ENCODE data around the gene CDYL. TPM values are rescaled to one million over a fixed set of nuclear protein-coding genes. Genes with fewer than 3 reads are reported as not detected.

The CDYL gene
- total RNA-seq, 1 donor from 2014 or later, result 104 TPM

DNA sequence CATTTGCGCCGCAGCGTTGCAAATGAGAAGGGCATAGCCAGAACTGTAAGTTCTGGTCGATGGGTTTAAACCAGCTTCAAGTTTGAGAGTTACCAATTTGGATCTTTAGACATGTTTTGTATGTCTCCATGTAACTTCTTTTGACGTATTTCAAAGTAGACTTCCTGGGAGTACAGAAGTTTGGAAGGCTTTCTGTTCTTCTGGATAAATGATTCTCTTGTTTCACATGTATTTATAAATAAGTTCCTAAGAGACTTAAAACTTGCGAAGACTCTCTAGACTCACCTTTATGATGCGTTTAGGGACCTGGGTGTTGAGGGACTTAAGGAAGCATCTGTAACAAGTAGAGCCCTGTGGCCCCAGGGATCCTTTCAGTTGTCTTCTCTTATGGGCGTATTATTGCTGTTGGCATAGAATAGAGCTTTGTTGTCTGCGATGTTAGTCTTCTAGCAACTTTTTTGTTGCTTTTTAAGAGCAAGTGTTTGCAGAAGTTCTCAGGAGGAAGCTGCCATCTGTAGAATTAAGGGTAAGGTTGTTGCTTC, 1.3 kb downstream of the CDYL start:
- no peak for DNase-seq (ENCODE audit: low spot score in 2 of 2, unreplicated experiment in 2 of 2)
- H3K9me3 Mint-ChIP-seq, result peaks cover 9% of the 10 kb centered on the region
- H3K4me1 Mint-ChIP-seq, result peaks cover 52% of the 10 kb centered on the region
- H3K36me3 Mint-ChIP-seq, result peaks cover 9% of the 10 kb centered on the region
- H3K27ac Mint-ChIP-seq, result peak overlapping the region; percentile 88
- peaks cover 15% of the 10 kb centered on the region for H3K27me3 Mint-ChIP-seq (ENCODE audit: low read depth)
- H3K4me3 Mint-ChIP-seq, result peak overlapping the region; percentile 87
- TF ChIP-seq, protein P1, sequence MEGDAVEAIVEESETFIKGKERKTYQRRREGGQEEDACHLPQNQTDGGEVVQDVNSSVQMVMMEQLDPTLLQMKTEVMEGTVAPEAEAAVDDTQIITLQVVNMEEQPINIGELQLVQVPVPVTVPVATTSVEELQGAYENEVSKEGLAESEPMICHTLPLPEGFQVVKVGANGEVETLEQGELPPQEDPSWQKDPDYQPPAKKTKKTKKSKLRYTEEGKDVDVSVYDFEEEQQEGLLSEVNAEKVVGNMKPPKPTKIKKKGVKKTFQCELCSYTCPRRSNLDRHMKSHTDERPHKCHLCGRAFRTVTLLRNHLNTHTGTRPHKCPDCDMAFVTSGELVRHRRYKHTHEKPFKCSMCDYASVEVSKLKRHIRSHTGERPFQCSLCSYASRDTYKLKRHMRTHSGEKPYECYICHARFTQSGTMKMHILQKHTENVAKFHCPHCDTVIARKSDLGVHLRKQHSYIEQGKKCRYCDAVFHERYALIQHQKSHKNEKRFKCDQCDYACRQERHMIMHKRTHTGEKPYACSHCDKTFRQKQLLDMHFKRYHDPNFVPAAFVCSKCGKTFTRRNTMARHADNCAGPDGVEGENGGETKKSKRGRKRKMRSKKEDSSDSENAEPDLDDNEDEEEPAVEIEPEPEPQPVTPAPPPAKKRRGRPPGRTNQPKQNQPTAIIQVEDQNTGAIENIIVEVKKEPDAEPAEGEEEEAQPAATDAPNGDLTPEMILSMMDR (IDR thresholded peaks at IDR 0.05; ENCODE audit: unreplicated experiment), result no peak

DNA sequence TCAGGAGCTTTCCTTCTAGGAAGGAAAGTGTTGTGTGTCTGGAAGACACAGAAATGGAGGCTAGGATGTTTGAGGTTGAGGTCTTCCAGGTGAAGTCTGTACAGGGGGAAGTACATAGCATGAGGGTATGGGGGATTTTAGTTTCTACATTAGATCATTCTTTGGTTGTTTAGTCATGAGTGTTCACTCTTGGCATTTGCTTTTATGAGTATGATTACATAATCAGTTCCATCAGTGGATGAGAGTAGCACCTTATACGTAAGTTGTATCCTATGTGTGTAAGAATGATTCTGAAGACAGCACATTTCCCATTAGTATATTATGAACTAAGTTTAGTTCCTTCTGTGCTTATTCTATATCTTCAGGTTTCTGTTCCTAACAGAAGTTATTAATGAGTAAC, 1.9 kb downstream of the CDYL start:
- no peak for DNase-seq (ENCODE audit: low spot score in 2 of 2, unreplicated experiment in 2 of 2)
- peaks cover 9% of the 10 kb centered on the region for H3K9me3 Mint-ChIP-seq
- H3K4me1 Mint-ChIP-seq, result peaks cover 55% of the 10 kb centered on the region
- peaks cover 13% of the 10 kb centered on the region for H3K27me3 Mint-ChIP-seq (ENCODE audit: low read depth)
- H3K36me3 Mint-ChIP-seq, result peaks cover 9% of the 10 kb centered on the region
- TF ChIP-seq, protein P1 (IDR thresholded peaks at IDR 0.05; ENCODE audit: unreplicated experiment), result no peak
- H3K4me3 Mint-ChIP-seq, result peak overlapping the region; percentile 87
- peak overlapping the region; percentile 88 for H3K27ac Mint-ChIP-seq

GRCh38 chr6:4780360-4780812, 4.2 kb downstream of the CDYL start:
- no peaks in the 10 kb centered on the region for H3K27me3 Mint-ChIP-seq (ENCODE audit: low read depth)
- TF ChIP-seq, protein P1 (IDR thresholded peaks at IDR 0.05; ENCODE audit: unreplicated experiment), result no peak
- H3K4me3 Mint-ChIP-seq, result no peak overlapping the region
- peak overlapping the region; percentile 92 for H3K27ac Mint-ChIP-seq
- H3K9me3 Mint-ChIP-seq, result peaks cover 24% of the 10 kb centered on the region
- no peak for DNase-seq (ENCODE audit: low spot score in 2 of 2, unreplicated experiment in 2 of 2)
- H3K36me3 Mint-ChIP-seq, result peaks cover 21% of the 10 kb centered on the region
- H3K4me1 Mint-ChIP-seq, result peaks cover 45% of the 10 kb centered on the region

DNA sequence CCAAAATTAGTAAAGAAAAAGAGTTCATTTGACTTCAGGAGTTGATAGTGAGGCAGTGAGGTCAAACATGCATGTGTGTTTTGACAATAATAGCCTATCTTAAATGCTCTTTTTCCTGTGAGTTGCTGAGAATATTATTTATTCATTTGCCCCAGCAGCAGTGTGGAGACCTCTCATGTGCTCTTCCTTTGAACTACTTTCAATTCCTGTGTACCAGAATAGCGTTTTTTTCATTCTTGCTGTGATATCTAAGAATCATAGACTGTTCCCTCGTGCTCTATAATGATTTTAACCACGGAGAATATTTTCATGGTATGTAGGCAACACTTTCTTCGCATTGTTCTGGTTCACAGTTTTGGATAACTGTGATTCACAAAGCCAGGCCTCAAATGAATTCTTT, 5.2 kb downstream of the CDYL start:
- no peak overlapping the region for H3K4me3 Mint-ChIP-seq
- peaks cover 51% of the 10 kb centered on the region for H3K4me1 Mint-ChIP-seq
- TF ChIP-seq, protein P1 (IDR thresholded peaks at IDR 0.05; ENCODE audit: unreplicated experiment), result no peak
- H3K36me3 Mint-ChIP-seq, result peaks cover 21% of the 10 kb centered on the region
- H3K27ac Mint-ChIP-seq, result peak overlapping the region; percentile 92
- H3K9me3 Mint-ChIP-seq, result peaks cover 24% of the 10 kb centered on the region
- DNase-seq (ENCODE audit: low spot score in 2 of 2, unreplicated experiment in 2 of 2), result no peak
- no peaks in the 10 kb centered on the region for H3K27me3 Mint-ChIP-seq (ENCODE audit: low read depth)

DNA sequence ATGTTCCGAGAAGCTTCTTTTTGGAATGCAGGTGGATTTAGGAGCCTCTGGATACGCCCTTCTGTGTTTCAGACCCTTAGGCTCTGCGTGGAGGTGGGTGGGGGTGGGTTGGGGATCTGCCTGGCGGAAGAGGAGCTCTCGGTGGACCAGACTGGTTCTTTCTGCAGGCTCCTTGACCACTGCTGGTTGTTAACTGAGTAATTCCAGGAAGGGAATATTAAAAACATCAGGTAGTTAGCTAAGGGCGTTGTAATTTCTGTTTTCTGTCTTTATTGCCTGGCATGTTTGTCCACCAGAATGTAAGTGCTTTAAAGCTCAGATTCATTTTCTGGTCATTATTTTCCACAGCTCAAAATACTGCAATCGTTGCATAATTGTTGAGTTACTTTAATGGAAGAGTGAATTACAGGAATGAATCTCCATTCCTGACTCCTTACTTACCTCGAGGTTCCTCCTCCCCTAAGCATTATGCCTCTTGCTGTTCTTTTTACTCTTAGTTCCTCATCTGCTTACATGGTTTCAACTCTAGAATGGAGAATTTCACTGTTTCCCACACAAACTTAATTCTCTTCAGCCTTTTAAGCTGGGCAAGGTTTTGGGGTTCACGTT, 5.9 kb downstream of the CDYL start:
- peaks cover 57% of the 10 kb centered on the region for H3K4me1 Mint-ChIP-seq
- no peak for DNase-seq (ENCODE audit: low spot score in 2 of 2, unreplicated experiment in 2 of 2)
- no peak overlapping the region for H3K4me3 Mint-ChIP-seq
- TF ChIP-seq, protein P1 (IDR thresholded peaks at IDR 0.05; ENCODE audit: unreplicated experiment), result no peak
- no peaks in the 10 kb centered on the region for H3K27me3 Mint-ChIP-seq (ENCODE audit: low read depth)
- peak overlapping the region; percentile 92 for H3K27ac Mint-ChIP-seq
- peaks cover 21% of the 10 kb centered on the region for H3K36me3 Mint-ChIP-seq
- H3K9me3 Mint-ChIP-seq, result peaks cover 24% of the 10 kb centered on the region
